Smooth muscle cell (in vitro differentiated cells): ENCODE measurements around the gene THYN1. TPM values are rescaled to one million over a fixed set of nuclear protein-coding genes. Genes with fewer than 3 reads are reported as not detected.

Source experiments
- DNase-seq: peaks from one replicate; lab custom pipeline; 2025; ENCODE audit not compliant: unreplicated experiment; lab: John Stamatoyannopoulos, UW
- H2AFZ ChIP-seq: fragments of 200-600 bp; sonication (generic); 2 replicates; pipeline ENCODE4 v1.6.0; 2016; ENCODE audit warnings: antibody characterized with exemption, low read depth, mild to moderate bottlenecking
- H3F3A ChIP-seq: fragments of 200-600 bp; sonication (generic); 2 replicates; pipeline ENCODE4 v1.6.0; 2017; ENCODE audit warnings: antibody characterized with exemption, low read depth
- H3K27ac ChIP-seq: fragments of 200-600 bp; sonication (generic); 2 replicates; pipeline ENCODE4 v1.5.1; 2016; ENCODE audit warnings: low read depth, mild to moderate bottlenecking
- H3K27me3 ChIP-seq: fragments of 200-600 bp; sonication (generic); 2 replicates; pipeline ENCODE4 v1.6.1; 2016; ENCODE audit warnings: low read depth, mild to moderate bottlenecking
- H3K36me3 ChIP-seq: fragments of 200-600 bp; sonication (generic); 2 replicates; pipeline ENCODE4 v1.5.1; 2016; ENCODE audit warnings: low read depth
- H3K4me1 ChIP-seq: fragments of 200-600 bp; sonication (generic); 2 replicates; pipeline ENCODE4 v1.5.1; 2016; ENCODE audit warnings: low read depth
- H3K4me2 ChIP-seq: fragments of 200-600 bp; sonication (generic); 2 replicates; pipeline ENCODE4 v1.6.0; 2016; ENCODE audit warnings: mild to moderate bottlenecking
- H3K4me3 ChIP-seq: fragments of 200-600 bp; sonication (generic); 2 replicates; pipeline ENCODE4 v1.5.1; 2016; ENCODE audit warnings: mild to moderate bottlenecking
- H3K79me2 ChIP-seq: fragments of 200-600 bp; sonication (generic); 2 replicates; pipeline ENCODE4 v1.6.0; 2016; ENCODE audit warnings: low read depth, mild to moderate bottlenecking
- H3K9ac ChIP-seq: fragments of 200-600 bp; sonication (generic); 2 replicates; pipeline ENCODE4 v1.6.0; 2016; ENCODE audit warnings: low read depth
- H3K9me3 ChIP-seq: fragments of 200-600 bp; sonication (generic); replicated peaks from 2 replicates; pipeline ENCODE4 v1.5.1; 2016; ENCODE audit warnings: low read depth
- H4K20me1 ChIP-seq: fragments of 200-600 bp; sonication (generic); 2 replicates; pipeline ENCODE4 v1.6.0; 2016; ENCODE audit warnings: low read depth
- CTCF ChIP-seq: fragments of 200-600 bp; sonication (generic); IDR thresholded peaks from 2 replicates; pipeline ENCODE4 v1.5.1; 2017; ENCODE audit warnings: borderline replicate concordance, mild to moderate bottlenecking, antibody characterized with exemption; ENCODE audit not compliant: insufficient read depth, poor library complexity, severe bottlenecking
- WGBS: methylation state at CpG from one replicate; pipeline ENCODE4 v1.1.7; 2016; ENCODE audit warnings: low lambda C conversion rate; 5-methylcytosine and 5-hydroxymethylcytosine counted together
- polyA plus RNA-seq: library from polyadenylated mRNA; unstranded; fragments of >200 nt; fragmentation: Nextera tagmentation; extraction: Ambion mirVana; gene quantifications from 2 replicates; pipeline ENCODE4 v1.2.1, GENCODE V29; 2016
- total RNA-seq: library from RNA; depleted of rRNA; stranded (reverse); fragments of >200 nt; gene quantifications from 2 replicates; pipeline ENCODE4 v1.2.3, GENCODE V29; 2014

The THYN1 gene
- total and polyA plus RNA-seq, 2 experiments from 2014 or later, result 41.3 to 49.7 TPM

GRCh38 chr11:134200688-134201087 is 52.5 kb downstream of the THYN1 start:
- 89% methylated on average over 6 of the region's 6 CpGs for WGBS

GRCh38 chr11:134199531-134199930 is 53.6 kb downstream of the THYN1 start:
- no peaks in the 10 kb centered on the region for H3K4me1 ChIP-seq
- 97% methylated on average over 9 of the region's 9 CpGs for WGBS
- H3K79me2 ChIP-seq, result no peaks in the 10 kb centered on the region
- H3K27ac ChIP-seq, result no peak overlapping the region
- no peak overlapping the region for H2AFZ ChIP-seq
- no peak overlapping the region for H3K9ac ChIP-seq
- H4K20me1 ChIP-seq, result no peaks in the 10 kb centered on the region
- H3K4me2 ChIP-seq, result no peak overlapping the region
- H3K4me3 ChIP-seq, result no peak overlapping the region
- no peaks in the 10 kb centered on the region for H3K27me3 ChIP-seq
- H3K9me3 ChIP-seq, result no peaks in the 10 kb centered on the region
- no peak for DNase-seq
- peaks cover 16% of the 10 kb centered on the region for H3K36me3 ChIP-seq
- H3F3A ChIP-seq, result no peaks in the 10 kb centered on the region
- no peak for TF ChIP-seq CTCF

More at GRCh38 chr11:134200688-134201087, 52.5 kb downstream of the THYN1 start:
- Histone ChIP-seq H3K9me3 (no peaks in the 10 kb centered on the region), H3K27ac (no peak overlapping the region), H3K4me1 (no peaks in the 10 kb centered on the region), H3K9ac (no peak overlapping the region), H3K4me2 (no peak overlapping the region), H2AFZ (no peak overlapping the region), H3F3A (no peaks in the 10 kb centered on the region), H3K27me3 (no peaks in the 10 kb centered on the region), H4K20me1 (no peaks in the 10 kb centered on the region), H3K36me3 (peaks cover 19% of the 10 kb centered on the region), H3K79me2 (no peaks in the 10 kb centered on the region), H3K4me3 (no peak overlapping the region)
- TF ChIP-seq CTCF, result no peak
- DNase-seq, result no peak

Other genes with a start within 250 kb of the THYN1 start
- 75.5 and 91.7 TPM in 2 replicates for gene JAM3, start 184.3 kb downstream of the THYN1 start, total RNA-seq
- 59.3 and 82.9 TPM in 2 replicates for gene JAM3, start 184.3 kb downstream of the THYN1 start, polyA plus RNA-seq
- gene NCAPD3, start 29.4 kb downstream of the THYN1 start, total RNA-seq, result 11.0 and 12.9 TPM in 2 replicates
- gene NCAPD3, start 29.4 kb downstream of the THYN1 start, polyA plus RNA-seq, result 6.6 and 11.6 TPM in 2 replicates
- gene VPS26B, start 28.7 kb downstream of the THYN1 start, total RNA-seq, result 30.7 and 32.0 TPM in 2 replicates
- gene VPS26B, start 28.7 kb downstream of the THYN1 start, polyA plus RNA-seq, result 37.1 and 48.4 TPM in 2 replicates
- gene ACAD8, start 216 bp upstream of the THYN1 start, total RNA-seq, result 12.4 and 14.7 TPM in 2 replicates
- gene ACAD8, start 216 bp upstream of the THYN1 start, polyA plus RNA-seq, result 11.5 and 11.7 TPM in 2 replicates
- not detected in 2 replicates for gene GLB1L3, start 23.0 kb upstream of the THYN1 start, total RNA-seq
- not detected in 2 replicates for gene GLB1L3, start 23.0 kb upstream of the THYN1 start, polyA plus RNA-seq
- gene GLB1L2, start 78.6 kb upstream of the THYN1 start, total RNA-seq, result 0.40 and 1.3 TPM in 2 replicates
- gene GLB1L2, start 78.6 kb upstream of the THYN1 start, polyA plus RNA-seq, result 0.25 and 0.83 TPM in 2 replicates
- not detected in 2 replicates for gene B3GAT1, start 158.9 kb upstream of the THYN1 start, total RNA-seq
- not detected in 2 replicates for gene B3GAT1, start 158.9 kb upstream of the THYN1 start, polyA plus RNA-seq